DMS153 treated with DMSO at 0.1 percent for 48 hours (cell line): Measurements from ENCODE around the gene IGFL3.
"Not testable (repeated sequence)": the region's sequence is repeated elsewhere in the genome, so short reads cannot be mapped to it uniquely, and the experiment has no call there.

Experiments
- DNase-seq: peaks from one replicate; lab custom pipeline; 2025; ENCODE audit not compliant: unreplicated experiment; lab: John Stamatoyannopoulos, UW

Gene IGFL3

GRCh38 chr19:46124638-46125115 is at the start of gene IGFL3:
Gene IGFL3 (minus strand): TSS chr19:46124688. CDS start chr19:46124649, 39 bp downstream.
- no peak for DNase-seq

- DNase-seq, result no peak
Observed at GRCh38 chr19:46173886-46174480, 49.5 kb upstream of the IGFL3 start.

- DNase-seq, result no peak
Observed at GRCh38 chr19:46162731-46163130, 38.2 kb upstream of the IGFL3 start.

- not testable (repeated sequence) for DNase-seq
Observed at GRCh38 chr19:46161642-46162257, 37.3 kb upstream of the IGFL3 start.

- DNase-seq, result no peak
Observed at GRCh38 chr19:46160233-46160775, 35.8 kb upstream of the IGFL3 start.

- no peak for DNase-seq
Observed at GRCh38 chr19:46159418-46160232, 35.1 kb upstream of the IGFL3 start.

GRCh38 chr19:46155237-46155636 is 30.7 kb upstream of the IGFL3 start:
- DNase-seq, result no peak

GRCh38 chr19:46150606-46151005 is 26.1 kb upstream of the IGFL3 start:
- no peak for DNase-seq

GRCh38 chr19:46147791-46148288 is 23.4 kb upstream of the IGFL3 start, which contains the start of gene IGFL2:
Gene IGFL2 (plus strand): TSS chr19:46148238. CDS start chr19:46148279, 41 bp downstream.
- DNase-seq, result no peak

- no peak for DNase-seq
Observed at GRCh38 chr19:46147166-46147740, 22.8 kb upstream of the IGFL3 start.

GRCh38 chr19:46144756-46145155 is 20.3 kb upstream of the IGFL3 start:
- no peak for DNase-seq

- DNase-seq, result no peak
Observed at GRCh38 chr19:46142294-46142693, 17.8 kb upstream of the IGFL3 start.

GRCh38 chr19:46141421-46141820 is 16.9 kb upstream of the IGFL3 start:
- no peak for DNase-seq

GRCh38 chr19:46137915-46138473 is 13.5 kb upstream of the IGFL3 start:
- no peak for DNase-seq

GRCh38 chr19:46134527-46134926 is 10.0 kb upstream of the IGFL3 start:
- no peak for DNase-seq

- no peak for DNase-seq
Observed at GRCh38 chr19:46133777-46134241, 9.3 kb upstream of the IGFL3 start.

GRCh38 chr19:46133101-46133627 is 8.7 kb upstream of the IGFL3 start:
- DNase-seq, result peak; percentile 92

- no peak for DNase-seq
Observed at GRCh38 chr19:46132508-46133100, 8.1 kb upstream of the IGFL3 start.

GRCh38 chr19:46131485-46132143 is 7.1 kb upstream of the IGFL3 start:
- no peak for DNase-seq
